GM21717 (cell line): ENCODE measurements around the gene XK.

Experiments
- ATAC-seq: cut with Tn5 transposase; IDR thresholded peaks from one replicate; pipeline ENCODE4 v1.9.1; 2021; ENCODE audit warnings: mild to moderate bottlenecking, moderate library complexity; ENCODE audit not compliant: unreplicated experiment

The XK gene

DNA sequence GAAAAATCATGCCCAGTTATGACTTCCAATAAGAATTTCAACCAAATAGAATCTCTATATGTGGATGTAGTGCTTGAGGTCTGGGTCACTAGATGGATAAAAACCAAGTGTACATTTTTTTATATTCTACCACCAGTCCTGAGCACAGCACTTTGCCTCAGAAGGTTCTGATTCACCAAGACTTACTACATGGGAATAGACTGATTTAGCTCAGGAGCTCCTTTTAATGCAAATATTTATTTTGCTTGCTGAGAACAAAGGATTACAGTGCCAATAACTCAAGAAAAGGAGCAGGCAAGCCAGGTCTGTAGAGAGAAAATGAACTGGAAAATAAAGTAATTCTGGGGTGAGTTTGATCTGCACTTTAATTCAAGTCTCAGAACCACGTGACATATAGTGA, 6.4 kb upstream of the XK start:
- no peak for ATAC-seq

- no peak for ATAC-seq
These were observed 5.7 kb upstream of the XK start for GRCh38 chrX:37679888-37680287.

DNA sequence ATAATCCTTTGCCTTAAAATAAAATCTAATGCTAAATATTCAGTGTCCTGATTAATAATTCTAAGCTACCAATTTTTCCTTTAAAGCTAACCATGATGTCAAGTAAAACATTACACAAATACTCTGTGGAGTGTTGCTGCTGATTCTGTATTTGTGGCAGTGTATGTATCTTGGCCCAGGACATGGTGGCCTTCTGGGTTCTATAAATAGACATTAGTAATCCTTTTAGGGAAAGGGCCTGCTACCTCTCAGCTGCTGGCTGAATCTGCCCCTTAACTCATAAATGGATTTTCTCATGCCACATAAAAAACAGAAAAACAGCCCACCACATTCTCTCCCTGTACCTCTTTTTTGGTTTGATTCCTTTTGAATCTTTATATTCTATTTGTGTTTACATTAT, 1.2 kb upstream of the XK start:
- no peak for ATAC-seq

GRCh38 chrX:37684973-37685372, 618 bp upstream of the XK start:
- no peak for ATAC-seq

- no peak for ATAC-seq
These were observed 891 bp downstream of the XK start for GRCh38 chrX:37686369-37686995.

DNA sequence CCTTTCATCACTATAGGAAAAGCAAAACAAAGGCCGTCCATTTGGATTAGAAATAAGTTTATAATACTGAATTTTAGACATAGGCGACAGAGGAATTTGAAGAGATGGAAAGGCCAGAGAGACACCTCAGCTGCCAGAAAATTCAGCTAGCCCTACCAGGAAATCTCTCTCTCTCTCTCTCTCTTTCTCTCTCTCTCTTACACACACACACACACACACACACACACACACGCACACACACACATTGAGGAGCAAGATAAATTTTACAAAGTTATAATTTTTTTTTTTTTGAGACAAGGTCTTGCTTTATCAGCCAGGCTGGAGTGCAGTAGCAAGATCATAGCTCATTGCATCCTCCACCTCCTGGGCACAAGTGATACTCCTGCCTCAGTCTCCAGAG, 1.4 kb downstream of the XK start:
- no peak for ATAC-seq

- ATAC-seq: no peak
These were observed 4.5 kb downstream of the XK start for GRCh38 chrX:37690119-37690518.

DNA sequence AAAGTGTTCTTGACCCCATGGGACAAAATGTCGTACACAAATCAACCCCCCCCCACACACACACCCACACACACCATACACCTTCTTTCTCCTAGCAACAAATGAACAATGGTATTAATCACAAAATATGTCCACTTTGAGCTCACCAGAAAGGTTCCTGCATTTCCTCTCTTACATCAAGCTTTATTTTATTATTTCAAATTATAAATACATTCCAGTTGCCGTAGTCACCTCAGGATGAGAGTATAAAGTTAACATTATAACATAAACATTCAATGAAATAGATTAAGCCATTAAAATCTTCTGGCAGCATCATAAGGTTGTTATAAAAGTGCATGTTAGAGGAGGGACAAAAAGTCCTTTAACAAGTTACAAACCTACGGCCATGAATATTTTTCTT, 7.3 kb downstream of the XK start:
- ATAC-seq: no peak

DNA sequence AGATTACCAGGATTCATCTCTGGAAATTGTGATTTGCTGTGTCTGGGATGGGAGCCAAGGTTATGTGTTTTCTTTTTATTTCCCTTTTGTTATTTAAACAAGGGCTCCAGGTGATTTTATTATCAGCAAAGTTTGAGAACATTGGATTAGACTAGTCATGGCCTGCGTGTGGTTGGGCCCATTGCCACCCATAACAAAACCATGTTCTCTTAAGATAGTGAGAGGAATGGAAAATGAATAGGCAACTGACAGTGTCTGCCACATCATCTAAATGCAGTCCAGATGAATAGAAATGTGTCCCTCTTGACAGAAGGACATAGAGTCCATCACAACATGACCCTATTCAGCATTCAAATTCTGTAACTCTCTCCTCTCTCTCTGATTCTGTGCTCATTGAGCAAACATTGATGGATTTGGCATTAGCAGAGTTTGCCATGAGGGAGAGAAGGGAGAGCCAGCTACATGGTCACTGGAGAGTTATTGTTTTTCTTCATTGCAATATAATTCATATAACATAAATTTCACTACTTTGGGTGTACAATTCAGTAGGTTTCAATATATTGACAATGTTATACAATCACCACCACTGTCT, 11.7 kb downstream of the XK start:
- no peak for ATAC-seq

DNA sequence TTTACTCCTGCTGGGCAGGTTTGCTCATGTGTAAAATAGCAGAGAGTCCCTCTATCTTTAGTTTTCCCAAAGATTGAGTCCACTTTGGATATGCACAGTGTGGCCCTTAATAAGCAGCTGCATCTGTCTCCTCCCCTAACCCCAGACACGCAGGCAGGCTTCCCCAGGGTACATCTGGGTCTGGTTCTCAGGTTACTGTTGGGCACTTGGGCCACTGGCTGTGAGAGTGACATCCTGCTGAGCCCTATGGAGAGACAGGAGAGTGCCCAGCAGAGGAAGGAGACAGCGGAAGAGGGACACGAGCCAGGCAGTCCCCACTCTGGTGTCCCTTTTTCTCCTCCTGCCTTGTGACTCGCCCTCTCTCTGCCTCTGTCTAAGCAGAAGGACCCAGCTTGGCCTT, 16.0 kb downstream of the XK start:
- ATAC-seq: no peak

- no peak for ATAC-seq
These were observed 26.4 kb downstream of the XK start for GRCh38 chrX:37711991-37712390.

DNA sequence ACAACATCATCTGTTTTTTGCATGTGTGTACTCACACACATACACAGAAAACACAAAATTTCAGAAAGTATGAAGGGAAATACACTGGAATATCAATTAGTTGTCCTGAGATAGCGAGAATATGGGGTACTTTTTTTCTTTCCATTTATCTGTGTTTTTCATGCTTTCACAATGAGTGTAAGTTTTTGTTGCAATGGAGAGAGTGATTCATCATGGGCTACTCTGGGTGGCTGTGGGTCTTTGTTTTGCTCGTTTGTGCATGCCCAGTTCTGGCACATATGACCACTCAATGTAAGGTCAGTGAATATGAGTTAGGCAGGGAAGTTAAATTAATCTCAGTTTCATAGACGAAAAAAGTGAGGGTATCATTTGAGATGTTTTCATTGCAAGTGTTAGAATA, 26.9 kb downstream of the XK start:
- ATAC-seq: no peak

GRCh38 chrX:37714479-37714878, 28.9 kb downstream of the XK start:
- ATAC-seq: no peak

DNA sequence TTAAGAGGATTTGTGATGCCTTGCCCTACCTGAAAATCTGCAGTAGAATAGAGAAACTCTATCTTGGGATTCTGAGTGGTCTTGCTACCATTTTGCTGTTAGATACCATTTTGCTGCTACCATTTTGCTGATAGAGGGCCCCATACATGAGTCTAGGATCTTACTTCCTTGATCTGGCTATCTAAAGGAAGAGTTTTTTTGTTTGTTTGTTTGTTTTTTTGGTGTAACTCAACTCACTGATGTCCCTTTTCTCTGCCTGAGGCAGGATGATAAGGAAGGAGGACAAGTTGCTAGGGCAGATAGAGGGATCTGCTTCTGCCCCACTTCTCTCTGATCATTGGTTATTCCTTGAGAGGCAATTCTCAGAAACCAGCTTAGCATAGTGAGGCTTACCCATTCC, 31.0 kb downstream of the XK start:
- no peak for ATAC-seq

GRCh38 chrX:37717708-37718107, 32.1 kb downstream of the XK start:
- ATAC-seq: no peak

GRCh38 chrX:37722595-37722994, 37.0 kb downstream of the XK start:
- no peak for ATAC-seq

GRCh38 chrX:37726346-37726745, 40.8 kb downstream of the XK start:
- no peak for ATAC-seq

DNA sequence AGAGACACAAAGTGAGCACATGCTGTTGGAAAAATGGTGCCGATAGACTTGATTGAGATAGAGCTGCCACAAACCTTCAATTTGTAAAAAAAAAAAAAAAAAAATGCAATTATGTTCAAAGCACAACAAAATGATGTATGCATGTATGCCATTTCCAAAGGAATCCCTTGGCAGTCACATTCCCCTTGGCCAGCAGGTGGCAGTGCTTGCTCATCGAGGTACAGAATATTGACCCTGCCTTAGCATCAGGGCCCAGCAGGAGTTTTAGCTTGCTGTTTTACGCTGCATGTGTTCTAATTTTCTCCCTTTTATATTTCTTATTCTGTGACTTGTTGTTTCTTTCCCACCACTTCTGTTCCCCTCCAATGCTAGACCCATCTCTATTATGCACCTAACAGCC, 59.8 kb downstream of the XK start:
- peak; percentile 48 for ATAC-seq

DNA sequence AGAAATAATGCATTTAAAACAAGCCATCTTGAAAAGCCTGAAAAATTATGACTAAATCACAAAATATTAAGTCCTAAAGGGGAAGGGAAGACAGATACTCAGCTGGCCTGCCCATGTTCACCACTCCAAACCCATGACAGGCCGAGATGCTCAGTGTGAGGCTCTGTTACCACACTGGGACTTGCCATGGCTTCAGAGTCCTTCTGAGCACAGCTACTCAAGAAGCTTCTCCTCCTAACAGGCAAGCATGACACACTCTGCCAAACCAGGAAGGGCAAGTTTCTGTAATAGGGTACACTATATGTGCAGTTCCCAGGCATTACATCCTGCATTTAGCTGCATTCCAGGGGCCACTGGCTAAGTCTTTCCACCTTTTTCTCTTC, 60.2 kb downstream of the XK start:
- ATAC-seq: peak; percentile 50

DNA sequence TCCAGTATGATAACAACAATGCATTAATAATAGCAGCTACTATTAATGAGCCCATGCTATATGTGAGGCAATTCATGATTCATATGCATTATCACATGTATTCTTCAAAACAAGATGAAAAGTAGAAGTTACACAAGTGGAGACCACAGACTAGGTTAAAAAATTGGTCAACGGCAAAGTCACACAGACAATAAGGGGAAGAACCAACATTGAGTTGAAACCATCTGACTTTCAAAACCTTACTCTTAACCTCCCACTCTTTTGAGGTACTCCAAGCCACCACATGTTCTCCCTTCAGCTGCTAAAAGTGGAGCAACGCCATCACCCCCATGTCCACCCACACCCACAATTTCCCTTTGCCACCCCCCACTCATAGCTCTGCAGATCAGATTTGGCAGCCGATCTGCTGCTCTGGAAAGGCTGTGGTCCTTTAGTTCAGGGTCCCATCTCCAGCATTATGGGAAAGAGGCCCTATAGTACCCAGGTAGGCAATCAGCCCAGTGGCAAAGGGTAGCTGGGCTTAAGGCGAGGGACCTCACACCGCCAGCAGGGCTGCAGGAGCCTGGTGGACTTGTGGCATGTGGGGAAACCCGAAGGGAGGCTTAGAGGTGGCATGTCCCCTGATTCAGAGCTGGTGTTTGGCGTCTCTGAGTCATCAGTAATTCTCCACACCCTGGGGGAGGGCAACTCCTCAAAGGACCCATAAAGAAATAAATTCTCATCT, 60.8 kb downstream of the XK start:
- ATAC-seq: peak; percentile 89

DNA sequence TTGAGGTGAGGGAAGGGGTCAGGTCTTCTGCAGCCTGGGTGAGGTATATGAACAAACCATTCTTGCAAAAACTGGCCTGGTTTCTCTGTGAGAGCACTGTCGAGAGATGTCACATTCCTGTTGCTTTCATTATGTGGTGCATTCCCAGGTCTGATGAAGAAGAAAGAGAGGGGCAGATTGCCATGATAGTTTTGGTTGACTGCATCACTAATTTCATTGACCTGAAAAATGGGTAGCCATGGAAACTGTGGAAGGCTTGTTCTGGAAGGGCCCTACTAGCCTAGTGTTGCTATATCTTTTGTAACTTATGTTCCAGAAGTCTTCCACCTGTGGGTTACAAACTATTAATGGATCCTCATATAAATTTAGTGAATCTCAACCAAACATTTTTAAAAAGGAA, 61.4 kb downstream of the XK start:
- no peak for ATAC-seq

- no peak for ATAC-seq
These were observed 66.7 kb downstream of the XK start for GRCh38 chrX:37752281-37752680.

DNA sequence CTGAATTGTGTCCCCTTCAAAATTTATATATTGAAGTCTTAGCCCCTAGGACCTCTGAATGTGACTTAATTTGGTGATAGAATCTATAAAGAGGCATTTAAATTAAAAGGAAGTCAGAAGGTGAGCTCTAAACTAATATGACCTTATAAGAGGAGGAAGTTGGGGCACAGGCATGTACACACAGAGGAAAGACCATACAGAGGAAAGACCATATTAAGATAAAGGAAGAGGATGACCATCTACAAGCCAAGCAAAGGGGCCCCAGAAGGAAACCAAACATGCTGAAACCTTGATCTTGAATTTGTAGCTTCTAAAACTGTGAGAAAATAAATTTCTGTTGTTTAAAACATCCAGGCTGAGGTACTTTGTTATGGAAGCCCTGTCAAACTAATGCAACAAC, 67.3 kb downstream of the XK start:
- no peak for ATAC-seq
